Fibroblast of gingiva (primary cell): ENCODE results near the gene PRICKLE1.

ENCODE experiments used
- DNase-seq: peaks from one replicate; pipeline ENCODE4 v3.0.0-alpha.2; 2011; ENCODE audit warnings: low read depth

PRICKLE1 gene

DNA sequence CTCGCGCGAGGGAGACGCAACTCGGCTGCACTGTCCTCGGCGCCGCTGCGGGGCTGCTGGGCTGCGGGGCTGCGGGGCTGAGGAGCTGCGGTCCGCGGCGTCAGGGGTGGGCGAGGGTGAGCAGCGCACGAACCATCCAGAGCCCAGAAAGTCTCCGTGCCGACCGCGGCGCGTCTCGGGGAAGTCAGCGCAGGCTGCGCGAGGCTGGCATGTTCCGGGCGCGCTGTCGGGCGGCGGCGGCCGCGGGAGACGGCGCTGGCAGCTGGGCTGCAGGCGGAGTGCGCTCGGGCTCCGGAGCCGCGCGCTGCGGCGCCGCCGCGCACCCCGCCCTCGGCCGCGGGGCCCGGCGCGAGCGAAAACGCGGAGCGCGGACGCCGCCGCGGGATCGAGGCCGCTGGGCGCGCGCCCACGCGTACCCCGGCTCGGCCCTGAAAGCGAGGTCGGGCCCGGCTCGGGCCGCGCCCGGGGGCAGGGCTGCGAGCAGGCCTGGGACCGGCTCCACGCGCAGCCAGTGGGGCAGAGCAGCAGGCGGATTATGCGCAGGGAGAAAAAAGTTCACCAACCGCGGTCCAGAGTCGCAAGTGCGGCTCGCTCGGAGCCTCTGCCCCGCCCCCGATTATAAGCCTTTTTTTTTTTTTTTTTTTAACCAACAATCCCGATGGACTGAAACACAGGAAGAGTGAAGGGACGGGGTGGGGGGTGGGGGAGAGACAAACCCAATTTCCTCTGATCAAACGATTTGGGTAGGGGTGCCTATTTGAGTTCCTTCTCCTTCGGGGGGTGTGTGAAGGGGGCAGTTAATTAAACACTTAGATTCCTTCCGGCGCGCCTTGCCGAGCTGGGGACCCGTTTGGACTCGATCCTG is at the start of gene PRICKLE1:
Gene PRICKLE1, minus strand, starts transcription at position 282 of the 865 bp plus-strand sequence. CDS start 117,230 bp downstream, outside the sequence.
- DNase-seq: peak; percentile 55

DNA sequence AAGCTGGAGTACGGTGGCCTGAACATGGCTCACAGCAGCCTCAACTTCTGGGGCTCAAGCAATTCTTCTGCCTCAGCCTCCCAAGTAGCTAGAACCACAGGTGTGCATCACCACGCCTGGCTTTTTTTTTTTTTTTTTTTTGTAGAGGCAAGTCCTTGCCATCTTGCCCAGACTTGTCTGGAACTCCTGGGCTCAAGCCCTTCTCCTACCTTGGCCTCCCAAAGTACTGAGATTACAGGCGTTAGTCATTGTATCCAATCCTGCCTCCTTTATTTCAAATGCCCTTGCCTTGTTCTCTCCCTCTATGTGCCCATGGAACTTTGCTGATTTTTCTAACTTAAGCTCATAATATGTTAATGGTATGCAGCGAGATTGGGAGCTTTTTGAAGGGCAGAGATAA is 49.2 kb upstream of the PRICKLE1 start:
- DNase-seq: no peak

DNA sequence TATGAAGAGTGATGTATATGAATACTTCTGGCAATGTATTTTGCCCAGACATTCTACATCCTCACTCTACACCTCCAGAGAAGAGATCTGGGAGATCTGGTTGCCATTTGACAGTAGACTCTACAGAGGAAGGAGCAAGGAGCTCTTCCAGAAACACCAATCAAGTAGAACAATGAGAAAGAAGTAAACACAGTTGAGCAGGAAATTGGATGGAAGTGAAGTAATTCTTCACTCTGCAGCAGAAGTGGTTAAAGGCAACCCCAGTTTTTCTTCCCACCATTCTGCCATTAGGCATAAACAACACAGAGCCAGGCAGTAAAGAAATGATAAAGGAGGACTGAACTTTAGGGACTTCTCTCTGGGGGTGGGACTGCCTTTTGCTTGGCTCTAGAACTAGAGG is 48.5 kb upstream of the PRICKLE1 start:
- no peak for DNase-seq

DNA sequence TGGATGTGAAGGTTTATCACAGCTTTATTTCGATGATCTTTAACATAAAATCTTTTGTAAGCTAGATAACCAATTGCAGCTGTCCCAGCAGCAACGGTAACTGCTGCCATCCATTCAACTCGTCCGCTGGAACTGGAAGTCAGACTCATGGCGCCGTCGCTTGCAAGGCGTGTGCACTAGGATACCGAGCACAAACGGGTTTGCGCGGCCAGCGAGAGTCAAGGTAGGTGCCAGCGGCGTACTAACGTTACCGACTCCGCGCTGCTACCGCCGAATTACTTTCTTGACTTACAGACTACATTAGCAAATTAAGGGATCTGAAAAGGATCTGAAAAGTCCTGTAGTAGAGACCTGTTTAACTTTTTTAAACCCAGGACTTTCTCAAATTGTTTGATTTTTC is 47.4 kb upstream of the PRICKLE1 start:
- DNase-seq: no peak

DNA sequence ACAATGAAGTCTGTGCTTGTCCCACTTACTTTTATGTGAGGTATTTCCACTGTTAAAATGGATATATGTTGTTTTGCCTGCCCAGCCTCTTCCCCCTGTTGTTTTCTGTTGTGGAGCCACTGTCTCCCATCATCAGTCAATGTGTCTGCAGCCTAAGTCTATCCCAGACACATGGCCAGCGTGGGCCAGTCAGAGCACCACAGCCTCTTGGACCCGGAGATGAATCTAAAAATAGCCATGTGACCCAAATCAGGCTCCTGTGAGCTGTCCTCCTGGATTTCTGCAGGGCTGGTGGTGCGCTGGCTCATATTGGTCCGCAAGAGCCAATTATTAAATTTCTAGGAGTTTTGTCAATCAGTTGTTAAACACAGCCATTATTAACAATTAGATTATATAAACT is 44.0 kb upstream of the PRICKLE1 start:
- no peak for DNase-seq

DNA sequence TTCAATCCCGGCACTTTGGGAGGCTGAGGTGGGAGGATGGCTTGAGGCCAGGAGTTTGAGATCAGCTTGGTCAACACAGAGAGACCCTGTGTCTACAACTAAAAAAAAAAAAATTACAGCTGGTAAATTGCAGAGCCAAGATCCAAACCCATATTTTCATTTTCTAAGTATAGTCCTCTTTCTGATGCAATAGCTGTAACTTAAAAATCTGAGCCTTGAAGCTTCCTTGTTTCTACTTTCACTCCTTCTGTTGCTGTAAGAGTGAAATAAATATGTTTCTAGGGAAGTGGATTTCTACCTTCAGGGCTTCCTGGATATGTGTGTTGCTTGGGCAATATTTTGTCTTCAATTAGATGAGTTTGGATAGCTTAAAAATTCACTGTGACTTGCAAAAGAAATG is 42.0 kb upstream of the PRICKLE1 start:
- peak; percentile 47 for DNase-seq

DNA sequence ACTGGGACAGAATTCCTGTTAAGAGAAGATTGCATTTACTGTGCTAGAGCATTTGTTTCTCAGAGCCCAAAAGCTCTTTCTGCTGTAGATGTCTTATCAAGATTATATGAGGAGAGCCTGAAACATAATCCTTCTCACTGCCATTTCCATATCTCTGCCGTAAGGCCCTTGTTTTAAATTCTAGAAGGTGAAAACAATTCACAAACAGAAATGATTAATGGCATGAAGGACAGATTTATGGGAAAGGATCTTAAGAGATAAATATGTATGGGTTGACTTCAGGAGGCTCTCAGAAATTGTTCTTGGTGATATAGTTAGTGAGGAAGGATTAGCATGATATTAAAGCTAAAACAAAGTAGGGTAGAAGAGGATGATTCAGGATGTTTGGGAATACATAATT is 40.8 kb upstream of the PRICKLE1 start:
- DNase-seq: no peak

DNA sequence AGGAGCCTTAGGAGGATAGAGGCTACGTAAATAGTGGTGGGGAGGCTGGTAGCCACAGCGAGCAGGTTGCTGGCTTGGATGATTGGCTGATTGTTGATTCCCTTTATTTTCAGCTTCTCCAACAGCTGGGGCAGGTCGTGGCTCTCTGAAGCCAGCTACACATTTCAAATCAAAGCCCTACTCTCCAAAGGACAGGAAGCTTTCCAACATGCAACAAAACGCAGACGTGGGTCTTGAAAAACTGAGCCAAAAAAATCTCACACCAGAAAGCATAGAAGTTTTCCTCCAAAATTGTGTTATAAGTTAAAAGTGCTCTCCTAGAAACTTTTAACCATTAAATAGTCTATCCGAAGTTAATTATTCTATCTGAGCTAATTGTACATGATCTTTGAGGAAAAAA is 37.6 kb upstream of the PRICKLE1 start:
- DNase-seq: no peak

DNA sequence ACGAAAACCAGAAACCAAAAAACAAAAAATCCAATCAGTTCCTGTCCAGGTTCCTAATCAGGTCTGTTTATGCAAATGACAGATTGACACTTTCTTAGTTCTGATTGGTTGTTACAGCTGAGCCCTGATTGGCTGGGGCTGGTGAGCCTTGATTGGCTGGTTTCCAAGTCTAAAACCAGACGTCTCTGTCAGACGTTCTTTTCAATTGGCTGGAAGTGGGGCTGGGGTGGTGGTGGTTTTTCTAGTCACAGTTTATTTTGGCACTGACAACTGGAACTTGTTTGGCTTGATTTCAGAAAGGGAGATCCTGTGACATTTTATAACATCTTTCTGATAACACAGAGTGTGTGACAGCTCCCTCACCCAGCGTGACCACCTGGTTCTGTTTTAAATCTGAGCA is 36.1 kb upstream of the PRICKLE1 start:
- DNase-seq: no peak

DNA sequence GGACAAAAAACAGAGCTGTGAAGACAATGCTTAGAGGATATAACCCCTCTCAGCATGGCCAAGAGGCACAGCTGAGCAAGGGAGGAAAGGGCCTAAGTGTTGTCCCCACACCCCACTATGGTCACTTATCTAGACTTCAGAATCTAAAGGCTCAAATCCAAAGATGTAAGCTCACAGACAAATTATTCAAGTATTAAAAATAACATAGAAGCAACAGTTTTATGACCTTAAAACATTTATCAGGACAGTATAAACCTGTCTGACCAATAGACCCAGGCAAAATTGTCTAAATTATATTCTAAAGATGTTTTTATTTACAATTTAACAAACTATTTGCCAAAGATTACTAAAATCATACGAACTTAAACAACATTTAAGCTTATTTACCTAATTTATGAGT is 28.1 kb upstream of the PRICKLE1 start:
- peak; percentile 16 for DNase-seq

DNA sequence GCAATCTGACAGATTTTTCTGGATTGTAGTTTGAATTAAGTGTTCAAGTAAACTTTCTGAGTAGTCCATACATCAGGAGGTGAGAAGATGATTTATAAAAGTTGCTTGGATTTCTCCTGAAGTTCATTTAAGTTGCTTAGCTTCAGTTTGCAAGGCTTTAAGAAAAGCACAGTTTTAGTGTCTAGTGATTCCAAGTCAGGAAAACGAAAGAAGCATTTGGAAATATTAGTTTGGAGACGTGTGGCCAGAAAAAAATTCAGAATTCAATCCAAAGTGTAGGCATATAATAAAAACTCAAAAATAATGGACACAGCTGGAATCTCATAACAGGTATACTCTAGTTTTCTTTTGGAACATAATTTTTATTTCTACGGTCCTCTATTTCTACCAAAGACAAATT is 25.5 kb upstream of the PRICKLE1 start:
- no peak for DNase-seq

DNA sequence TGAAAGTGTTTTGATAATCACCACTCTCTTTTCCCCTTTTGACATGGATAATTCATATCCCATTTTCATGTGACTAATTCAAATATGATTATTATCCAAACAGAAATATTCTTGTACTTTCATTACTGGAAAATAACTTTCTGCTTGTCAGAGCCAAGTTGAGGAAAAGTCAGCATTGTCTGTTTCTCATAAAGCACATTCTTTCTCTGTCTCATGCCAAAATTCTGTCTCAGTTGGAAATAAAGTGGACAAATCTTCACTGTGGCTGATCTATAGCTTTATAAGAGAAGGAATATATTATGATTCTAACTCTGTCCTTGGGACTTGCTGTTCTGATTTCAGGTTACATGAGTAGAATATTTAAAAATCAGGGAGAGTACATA is 22.7 kb upstream of the PRICKLE1 start:
- peak; percentile 71 for DNase-seq

DNA sequence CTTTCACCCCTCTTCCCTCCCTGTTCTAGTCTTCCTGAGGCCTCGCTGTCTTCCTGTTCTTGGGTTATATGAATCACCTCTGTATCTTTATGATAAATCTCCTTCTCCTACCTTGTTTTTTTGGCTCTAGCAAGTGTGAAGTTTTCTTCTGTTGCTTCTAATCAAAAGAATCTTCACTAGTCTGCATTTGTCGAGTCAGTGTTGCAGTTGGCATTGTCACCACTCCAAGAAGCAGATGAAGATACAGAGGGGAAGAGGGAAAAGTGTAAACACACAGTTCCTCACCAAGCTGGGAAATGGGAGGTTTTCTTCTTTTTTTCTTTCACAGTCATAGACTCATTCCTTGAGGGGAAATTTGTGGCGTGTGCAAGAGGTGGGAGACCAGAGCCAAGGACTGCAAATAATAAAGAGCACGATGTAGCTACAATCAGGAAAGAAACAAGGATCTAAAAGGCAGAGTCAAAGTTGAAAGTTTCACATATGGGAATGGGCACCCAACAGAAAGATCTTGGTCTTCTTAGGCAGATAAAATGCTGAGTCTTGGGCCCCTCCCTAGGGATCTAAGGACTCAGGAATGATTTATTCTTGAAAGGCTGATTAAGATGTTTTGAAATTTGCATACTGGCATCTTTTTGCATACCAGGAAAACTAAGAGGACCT is 22.2 kb upstream of the PRICKLE1 start:
- no peak for DNase-seq

DNA sequence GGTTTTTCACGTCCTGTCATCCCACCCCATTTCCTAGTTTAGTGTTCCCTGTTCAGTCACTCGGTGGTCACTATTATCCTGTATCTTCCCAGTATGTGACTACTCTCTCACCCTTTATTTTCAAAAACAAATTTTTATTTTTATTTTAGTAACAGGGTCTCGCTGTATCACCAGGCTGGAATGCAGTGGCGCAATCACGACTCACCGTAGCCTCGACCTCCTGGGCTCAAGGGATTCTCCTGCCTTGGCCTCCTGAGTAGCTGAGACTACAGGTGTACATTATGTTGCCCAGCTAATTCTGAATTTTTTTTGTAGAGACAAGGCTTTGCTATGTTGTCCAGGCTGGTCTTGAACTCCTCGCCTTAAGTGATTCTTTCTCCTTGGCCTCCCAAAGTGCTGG is 20.1 kb upstream of the PRICKLE1 start:
- peak; percentile 21 for DNase-seq

DNA sequence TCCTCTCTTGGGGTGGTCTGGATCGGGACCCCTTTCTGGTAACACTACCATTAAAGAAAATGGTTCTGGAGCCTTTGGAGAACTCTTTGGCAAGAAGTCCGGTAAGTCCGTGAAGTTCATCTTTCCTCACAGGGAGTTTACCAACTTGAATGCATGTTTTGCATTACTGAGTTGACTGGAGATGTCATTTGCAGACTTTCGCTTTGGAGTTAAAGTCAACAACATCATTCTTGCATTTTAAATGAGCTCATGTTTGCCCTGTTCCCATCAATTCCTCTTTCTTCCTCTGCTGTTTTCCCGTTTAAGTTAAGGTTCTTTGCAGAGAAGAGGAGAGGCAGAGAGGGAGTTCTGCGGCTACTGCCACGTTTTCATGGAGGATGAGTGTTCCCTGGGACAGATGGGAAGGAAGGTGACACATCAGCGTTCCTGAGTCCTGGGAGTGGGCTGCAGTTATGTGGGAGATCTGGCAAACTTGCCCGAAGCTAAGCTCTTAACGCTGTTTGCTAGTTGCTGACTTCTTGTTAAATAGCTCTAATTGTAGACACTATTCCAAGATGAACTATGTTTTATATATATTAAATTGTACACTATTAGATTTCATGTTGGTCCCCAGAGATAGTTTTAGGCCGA is 18.8 kb upstream of the PRICKLE1 start:
- peak; percentile 65 for DNase-seq

DNA sequence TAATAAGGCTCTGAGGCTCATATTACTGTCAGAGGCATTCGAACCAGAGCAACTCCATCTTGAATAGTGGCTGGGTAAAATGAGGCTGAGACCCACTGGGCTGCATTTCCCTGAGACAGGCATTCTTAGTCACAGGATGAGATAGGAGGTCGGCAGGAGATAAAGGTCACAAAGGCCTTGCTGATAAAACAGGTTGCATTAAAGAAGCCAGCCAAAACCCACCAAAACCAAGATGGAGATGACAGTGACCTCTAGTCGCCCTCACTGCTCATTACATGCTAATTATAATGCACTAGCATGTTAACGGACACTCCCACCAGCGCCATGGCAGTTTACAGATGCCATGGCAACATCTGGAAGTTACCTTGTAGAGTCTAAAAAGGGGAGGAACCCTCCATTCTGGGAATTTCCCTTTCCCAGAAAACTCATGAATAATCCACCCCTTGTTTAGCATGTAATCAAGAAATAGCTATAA is 18.1 kb upstream of the PRICKLE1 start:
- DNase-seq: no peak

DNA sequence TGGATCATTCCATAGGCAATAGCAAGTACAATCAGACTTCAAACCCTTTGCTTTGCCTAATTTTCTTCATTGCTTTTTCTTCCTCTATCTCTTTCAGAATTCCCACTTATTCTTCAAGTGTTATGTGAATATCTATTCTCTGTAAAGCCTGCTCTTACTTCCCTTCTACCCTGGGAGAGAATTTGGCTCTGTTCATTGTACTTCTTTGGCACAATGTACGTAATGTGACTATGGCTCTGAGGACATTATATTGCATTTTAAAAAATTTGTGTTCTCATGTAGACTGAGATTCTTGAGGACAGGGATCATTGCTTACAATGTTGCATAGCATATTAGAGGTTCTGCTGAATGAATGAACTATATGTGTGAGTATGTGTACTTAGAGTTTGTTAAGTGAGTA is 16.9 kb upstream of the PRICKLE1 start:
- no peak for DNase-seq

DNA sequence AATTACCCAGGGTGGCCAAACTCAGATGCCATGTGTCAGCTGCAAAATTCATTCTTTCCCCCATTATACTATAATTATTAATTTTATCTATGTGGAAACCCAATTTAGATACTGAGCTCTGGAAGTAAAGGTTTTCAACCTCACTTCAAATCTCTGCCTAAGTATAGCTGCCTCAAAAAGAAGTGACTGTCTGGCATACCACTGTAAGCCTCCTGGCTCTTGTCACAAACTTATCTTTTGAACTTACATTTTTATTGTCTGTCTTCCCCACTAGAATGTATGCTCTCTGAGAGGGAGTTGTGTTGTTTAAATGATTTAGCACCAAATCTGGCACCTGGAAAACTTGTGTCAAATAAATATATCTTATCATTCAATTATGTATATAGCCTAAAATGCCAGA is 16.1 kb upstream of the PRICKLE1 start:
- DNase-seq: no peak

DNA sequence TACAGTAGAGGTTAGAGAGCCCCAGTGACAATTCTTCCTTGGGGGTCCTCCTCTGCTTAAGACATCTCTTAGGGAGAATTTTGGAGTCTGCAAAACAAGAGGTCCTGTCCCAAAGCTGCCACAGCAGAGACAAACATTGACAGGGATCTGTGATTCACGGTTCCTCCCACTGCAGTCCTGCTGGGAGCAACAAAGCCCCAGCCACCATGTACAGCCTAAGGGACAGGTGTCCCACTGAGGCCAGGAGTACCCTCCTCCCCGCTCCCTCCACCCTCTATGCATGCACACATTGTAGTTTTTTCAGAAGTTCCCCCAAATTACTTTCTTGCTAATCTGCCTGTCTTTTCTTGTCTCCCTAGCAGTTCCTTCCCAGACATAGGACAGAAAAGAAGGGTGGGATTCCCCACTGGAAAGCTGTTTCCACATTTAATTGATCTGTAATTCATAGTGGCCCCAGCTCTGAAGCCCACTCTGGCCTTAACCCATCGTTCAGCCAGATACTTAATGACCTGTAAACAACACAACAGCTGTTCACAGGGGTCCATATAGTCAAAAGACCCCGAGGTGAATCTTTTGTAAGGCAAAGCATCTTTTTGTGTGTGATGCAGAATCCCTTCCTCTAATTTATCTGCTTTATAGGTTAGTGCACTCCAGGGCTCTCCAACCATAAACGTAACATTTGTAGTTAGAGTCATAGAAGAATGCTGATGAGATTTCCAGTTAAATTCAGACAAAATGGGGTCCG is 13.9 kb upstream of the PRICKLE1 start:
- no peak for DNase-seq

DNA sequence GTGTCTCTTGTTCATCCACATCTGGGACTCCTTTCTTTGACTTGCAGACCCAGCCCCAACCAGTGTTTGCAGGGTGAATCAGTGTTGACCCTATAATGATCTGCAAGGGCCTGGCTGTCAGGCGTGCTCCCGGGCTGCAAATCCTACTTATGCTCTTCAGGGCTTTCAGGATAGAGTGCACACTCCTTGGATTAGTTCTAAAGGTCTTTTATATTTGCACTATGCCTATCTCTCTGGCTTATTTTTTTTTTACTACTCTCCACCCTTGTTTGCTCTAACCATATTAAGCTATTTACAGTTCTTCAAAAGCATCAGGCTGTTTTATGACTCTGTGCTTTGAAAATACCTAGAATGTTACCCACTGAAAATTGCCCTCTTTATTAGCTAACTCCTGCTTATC is 4.3 kb upstream of the PRICKLE1 start:
- no peak for DNase-seq

DNA sequence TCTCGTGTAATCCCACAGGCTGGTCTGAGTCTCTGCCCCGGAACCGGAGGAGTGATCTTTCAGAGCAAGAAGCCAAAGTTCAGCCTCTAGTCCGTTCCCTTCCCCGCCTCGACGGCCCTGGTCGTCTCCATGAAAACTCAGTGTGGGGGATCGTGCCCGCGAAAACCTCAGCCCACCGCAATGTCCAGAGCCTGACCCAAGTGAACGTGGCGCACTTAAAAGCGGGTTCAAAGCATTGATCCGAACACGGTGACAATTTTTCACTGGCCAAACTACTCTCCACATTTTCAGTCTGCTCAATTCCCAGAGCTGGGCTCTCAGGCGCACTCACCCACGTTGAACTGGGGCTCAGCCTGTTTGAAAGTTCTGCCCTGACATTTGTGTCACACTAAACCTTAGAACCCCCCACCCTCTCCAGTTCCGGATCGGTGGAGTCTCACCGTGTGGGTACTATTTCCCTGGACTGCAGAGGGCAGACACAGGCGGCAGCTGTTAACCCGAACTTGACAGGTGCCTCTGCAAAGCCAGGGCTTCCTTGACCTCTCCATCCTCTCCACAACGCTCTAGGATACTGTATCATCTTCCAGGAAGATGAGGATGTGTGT is 886 bp upstream of the PRICKLE1 start:
- DNase-seq: no peak
